Upper lobe of right lung (tissue), 1 donor: Measurements from ENCODE around the gene RANBP3. TPM values are rescaled to one million over a fixed set of nuclear protein-coding genes. Genes with fewer than 3 reads are reported as not detected.
A peak's percentile ranks its signal among the peaks of the same experiment; 100 is the strongest.

Source experiments
- ATAC-seq: fragments of 200-7000 bp; cut with Tn5 transposase; one replicate; pipeline ENCODE4 v1.9.1; 2020; ENCODE audit warnings: mild to moderate bottlenecking, moderate library complexity
- DNase-seq: peaks from one replicate; pipeline ENCODE4 v3.0.0-alpha.2; 2020
- H3K27ac ChIP-seq: fragments of 200-600 bp; one replicate; pipeline ENCODE4 v1.8.0; 2022
- H3K27me3 ChIP-seq: fragments of 200-600 bp; one replicate; pipeline ENCODE4 v1.8.0; 2022; ENCODE audit warnings: mild to moderate bottlenecking
- H3K36me3 ChIP-seq: fragments of 200-600 bp; one replicate; pipeline ENCODE4 v1.8.0; 2022
- H3K4me1 ChIP-seq: fragments of 200-600 bp; one replicate; pipeline ENCODE4 v1.8.0; 2022
- H3K4me3 ChIP-seq: fragments of 200-600 bp; one replicate; pipeline ENCODE4 v1.8.0; 2022; ENCODE audit warnings: mild to moderate bottlenecking
- H3K9me3 ChIP-seq: fragments of 200-600 bp; one replicate; pipeline ENCODE4 v1.8.0; 2022
- CTCF ChIP-seq: fragments of 200-600 bp; IDR thresholded peaks from one replicate; pipeline ENCODE4 v1.8.0; 2022; ENCODE audit warnings: antibody characterized with exemption
- intact Hi-C: fragments of 100-400 bp; cut with DNase I; formaldehyde crosslinking; loops from one replicate; pipeline ENCODE4 v1.11.0; 2022
- total RNA-seq: library from RNA; stranded (reverse); fragmentation: NEBNext Ultra II Directional; extraction: Animal tissue kit (Norgen Biotek cat#: 25700); gene quantifications from one replicate; pipeline ENCODE4 v1.2.1, GENCODE V29; 2021
- donor health status: DM: no; HTN: yes; CAD: no; lungs with severe emphysema.

RANBP3 gene
- total RNA-seq, 1 donor from 2014 or later: 65.5 TPM

GRCh38 chr19:5948752-5949564, 29.0 kb downstream of the RANBP3 start:
- DNase-seq: no peak
- no peaks in the 10 kb centered on the region for H3K27me3 ChIP-seq
- no peak overlapping the region for H3K4me3 ChIP-seq
- H3K36me3 ChIP-seq: no peaks in the 10 kb centered on the region
- no peak for TF ChIP-seq CTCF
- H3K9me3 ChIP-seq: no peaks in the 10 kb centered on the region
- intact Hi-C loops: no loop called here
- peak overlapping the region; percentile 15 for H3K27ac ChIP-seq
- H3K4me1 ChIP-seq: peaks cover 74% of the 10 kb centered on the region
- no peak for ATAC-seq

GRCh38 chr19:5947435-5947834, 30.5 kb downstream of the RANBP3 start:
- peaks cover 58% of the 10 kb centered on the region for H3K4me1 ChIP-seq
- no peaks in the 10 kb centered on the region for H3K9me3 ChIP-seq
- DNase-seq: peak; percentile 78
- peak overlapping the region; percentile 63 for H3K27ac ChIP-seq
- peak; percentile 77 for ATAC-seq
- peak overlapping the region; percentile 2 for H3K4me3 ChIP-seq
- intact Hi-C loops: no loop called here
- no peaks in the 10 kb centered on the region for H3K36me3 ChIP-seq
- no peaks in the 10 kb centered on the region for H3K27me3 ChIP-seq
- TF ChIP-seq CTCF: no peak

DNA sequence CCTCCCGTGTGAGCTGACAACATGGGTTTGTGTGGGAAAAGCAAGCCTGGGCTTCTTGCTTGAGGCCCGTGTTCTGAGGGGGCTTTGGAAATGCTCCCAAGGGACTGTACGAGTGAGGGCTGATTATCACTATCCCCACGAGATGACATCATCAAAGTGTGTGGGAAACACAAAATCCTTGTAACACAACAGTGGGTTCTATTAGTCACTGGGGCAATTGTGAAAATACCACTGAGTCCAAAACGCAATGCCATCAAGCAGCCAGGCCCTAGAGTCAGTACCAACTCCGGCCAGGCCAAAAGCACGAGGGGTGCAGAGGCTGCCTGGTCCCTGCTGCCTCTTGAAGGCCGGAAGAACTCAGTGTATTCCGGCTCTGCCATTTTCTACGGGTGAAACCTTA, 34.3 kb downstream of the RANBP3 start:
- Histone ChIP-seq H3K9me3 (no peaks in the 10 kb centered on the region), H3K4me3 (no peak overlapping the region), H3K27ac (no peak overlapping the region), H3K4me1 (peaks cover 22% of the 10 kb centered on the region), H3K36me3 (peaks cover 16% of the 10 kb centered on the region), H3K27me3 (no peaks in the 10 kb centered on the region)
- TF ChIP-seq CTCF: no peak
- no peak for ATAC-seq
- no peak for DNase-seq
- intact Hi-C loops: no loop called here

GRCh38 chr19:5943045-5943444, 34.9 kb downstream of the RANBP3 start:
- DNase-seq (no peak), ATAC-seq (no peak)
- Histone ChIP-seq H3K9me3 (no peaks in the 10 kb centered on the region), H3K36me3 (peaks cover 18% of the 10 kb centered on the region), H3K4me3 (no peak overlapping the region), H3K27me3 (no peaks in the 10 kb centered on the region), H3K27ac (no peak overlapping the region), H3K4me1 (peaks cover 16% of the 10 kb centered on the region)
- intact Hi-C loops: no loop called here
- TF ChIP-seq CTCF: no peak

DNA sequence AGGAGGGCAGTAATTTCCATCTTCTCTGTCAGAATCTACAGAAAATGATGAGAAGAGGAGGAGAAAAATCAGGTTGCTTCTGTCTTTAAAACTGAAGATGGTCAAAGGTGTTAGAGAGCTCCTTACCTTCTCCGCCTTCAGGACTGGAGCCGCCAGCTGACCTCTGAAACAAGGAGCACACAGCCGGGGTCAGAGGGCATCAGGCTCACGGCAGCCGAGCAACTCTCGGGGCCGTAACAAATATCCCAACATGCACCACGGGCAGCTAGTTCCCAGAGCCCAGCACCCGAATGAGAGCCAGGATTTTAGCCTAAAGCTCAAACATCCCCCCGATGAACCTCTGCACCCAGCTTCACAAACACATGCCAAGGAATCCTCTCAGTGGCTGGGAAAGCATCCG, 36.3 kb downstream of the RANBP3 start:
- Histone ChIP-seq H3K27me3 (no peaks in the 10 kb centered on the region), H3K9me3 (no peaks in the 10 kb centered on the region), H3K4me3 (no peak overlapping the region), H3K27ac (no peak overlapping the region), H3K36me3 (peaks cover 27% of the 10 kb centered on the region), H3K4me1 (peaks cover 3% of the 10 kb centered on the region)
- no peak for ATAC-seq
- no peak for TF ChIP-seq CTCF
- intact Hi-C loops: no loop called here
- DNase-seq: no peak
